ENCODE measurements around the gene KRTAP4-1. TPM values are rescaled to one million over a fixed set of nuclear protein-coding genes. Genes with fewer than 3 reads are reported as not detected.

Gene KRTAP4-1
- total RNA-seq, 4 donors from 2014 or later, result not detected

DNA sequence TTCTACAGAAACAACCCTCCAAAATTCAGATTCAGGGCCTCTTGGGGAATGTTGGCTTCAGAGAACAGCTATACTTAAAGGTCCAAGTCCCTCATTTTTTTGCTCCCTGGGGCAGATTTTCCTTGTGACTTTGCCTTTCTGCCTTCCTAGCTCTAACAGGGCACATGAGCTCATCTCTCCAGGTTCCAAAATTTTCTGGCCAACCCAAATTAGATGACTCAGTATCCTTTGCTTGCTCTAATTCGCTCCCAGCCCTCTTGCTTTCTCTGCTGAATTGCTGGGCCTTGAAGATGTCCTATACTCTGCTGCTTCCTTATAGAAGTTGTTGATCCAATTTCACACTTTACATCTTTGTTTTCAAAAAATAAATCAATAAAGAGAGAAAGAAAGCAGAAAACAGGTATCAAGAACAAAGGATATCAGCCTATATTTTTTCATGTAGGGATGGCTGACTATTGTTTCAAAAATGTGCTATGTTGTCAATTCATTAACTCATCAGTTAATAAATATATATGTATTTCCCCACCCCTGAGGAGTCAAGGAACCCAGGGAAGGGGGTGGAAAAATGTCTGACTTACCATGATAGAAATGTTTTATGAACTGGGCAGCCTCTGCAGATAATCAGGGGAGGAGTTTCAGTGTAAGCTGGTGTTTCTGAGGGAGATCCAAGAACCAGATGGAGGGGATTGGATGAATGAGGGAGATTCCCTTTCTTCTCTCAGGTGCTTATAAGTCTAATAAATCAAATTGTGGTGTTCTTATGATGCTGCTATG lies 5.7 kb downstream of the KRTAP4-1 start:
- no peaks in the 10 kb centered on the region for H3K36me3 ChIP-seq
- H3K4me3 ChIP-seq (replicated peaks in 1 of 3), result no peak overlapping the region
- intact Hi-C loops (cut with DNase I), result no loop called here
- no peak overlapping the region for H3K27ac ChIP-seq
- 80 to 85% methylated on average over 1 of the region's 1 CpG for whole genome bisulfite sequencing, 2 donors
- no peaks in the 10 kb centered on the region for H3K27me3 ChIP-seq
- TF ChIP-seq, protein P1, sequence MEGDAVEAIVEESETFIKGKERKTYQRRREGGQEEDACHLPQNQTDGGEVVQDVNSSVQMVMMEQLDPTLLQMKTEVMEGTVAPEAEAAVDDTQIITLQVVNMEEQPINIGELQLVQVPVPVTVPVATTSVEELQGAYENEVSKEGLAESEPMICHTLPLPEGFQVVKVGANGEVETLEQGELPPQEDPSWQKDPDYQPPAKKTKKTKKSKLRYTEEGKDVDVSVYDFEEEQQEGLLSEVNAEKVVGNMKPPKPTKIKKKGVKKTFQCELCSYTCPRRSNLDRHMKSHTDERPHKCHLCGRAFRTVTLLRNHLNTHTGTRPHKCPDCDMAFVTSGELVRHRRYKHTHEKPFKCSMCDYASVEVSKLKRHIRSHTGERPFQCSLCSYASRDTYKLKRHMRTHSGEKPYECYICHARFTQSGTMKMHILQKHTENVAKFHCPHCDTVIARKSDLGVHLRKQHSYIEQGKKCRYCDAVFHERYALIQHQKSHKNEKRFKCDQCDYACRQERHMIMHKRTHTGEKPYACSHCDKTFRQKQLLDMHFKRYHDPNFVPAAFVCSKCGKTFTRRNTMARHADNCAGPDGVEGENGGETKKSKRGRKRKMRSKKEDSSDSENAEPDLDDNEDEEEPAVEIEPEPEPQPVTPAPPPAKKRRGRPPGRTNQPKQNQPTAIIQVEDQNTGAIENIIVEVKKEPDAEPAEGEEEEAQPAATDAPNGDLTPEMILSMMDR (IDR thresholded peaks at IDR 0.05), result no peak
- no peak for TF ChIP-seq POLR2A (IDR thresholded peaks at IDR 0.05)
- no peak for DNase-seq
- H3K9me3 ChIP-seq, result no peaks in the 10 kb centered on the region
- H3K4me1 ChIP-seq, result no peaks in the 10 kb centered on the region

DNA sequence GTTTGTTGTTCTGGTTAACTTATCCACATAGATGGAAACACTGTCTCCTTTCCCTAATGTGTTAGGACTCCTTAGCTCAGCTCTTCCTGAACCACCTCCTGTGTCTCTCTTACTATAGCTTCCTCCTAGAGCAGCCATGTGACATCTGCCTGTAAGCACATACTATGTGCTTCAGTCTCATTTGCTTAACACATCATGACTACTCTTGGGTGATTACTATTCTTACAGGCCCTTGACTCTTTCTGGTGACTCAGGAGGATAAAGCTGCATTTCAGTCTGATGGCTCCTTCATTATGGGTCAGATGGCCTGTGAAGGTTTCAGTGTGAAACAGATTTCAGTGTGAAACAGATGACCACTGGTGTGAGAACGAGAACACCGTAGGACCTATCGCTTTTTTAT lies 6.4 kb downstream of the KRTAP4-1 start:
- DNase-seq, result no peak
- Histone ChIP-seq H3K4me3 (replicated peaks in 1 of 3) (no peak overlapping the region), H3K36me3 (no peaks in the 10 kb centered on the region), H3K4me1 (no peaks in the 10 kb centered on the region), H3K27me3 (no peaks in the 10 kb centered on the region), H3K9me3 (no peaks in the 10 kb centered on the region), H3K27ac (no peak overlapping the region)
- intact Hi-C loops (cut with DNase I), result no loop called here
- 91 to 92% methylated on average over 3 of the region's 3 CpGs for WGBS, 2 donors
- TF ChIP-seq, protein P1 (IDR thresholded peaks at IDR 0.05), result no peak
- no peak for TF ChIP-seq POLR2A (IDR thresholded peaks at IDR 0.05)

DNA sequence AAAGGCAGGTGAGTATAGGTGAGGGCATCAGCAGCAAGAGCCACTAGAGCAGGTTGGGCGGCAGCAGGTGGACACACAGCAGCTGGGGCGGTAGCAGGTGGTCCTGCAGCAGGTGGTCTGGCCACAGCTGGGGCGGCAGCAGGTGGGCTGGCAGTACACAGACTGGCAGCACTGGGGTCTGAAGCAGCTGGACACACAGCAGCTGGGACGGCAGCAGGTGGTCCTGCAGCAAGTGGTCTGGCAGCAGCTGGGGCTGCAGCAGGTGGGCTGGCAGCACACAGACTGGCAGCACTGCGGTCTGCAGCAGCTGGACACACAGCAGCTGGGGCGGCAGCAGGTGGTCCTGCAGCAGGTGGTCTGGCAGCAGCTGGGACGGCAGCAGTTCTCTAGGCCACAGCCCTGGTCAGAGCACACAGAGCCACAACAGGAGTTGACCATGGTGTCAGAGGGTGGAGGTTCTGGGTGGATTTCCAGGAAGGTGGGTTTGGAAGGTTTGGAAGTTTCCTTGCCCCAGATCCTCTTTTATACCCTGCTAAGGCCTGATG lies 6.9 kb downstream of the KRTAP4-1 start, which contains the start of gene KRTAP4-2:
TSS of gene KRTAP4-2 (minus strand) at position 495 of the 545 bp plus-strand sequence. CDS start at position 438, 57 bp downstream.
- no peak for DNase-seq
- Histone ChIP-seq H3K27ac (no peak within 1 kb of the TSS), H3K4me3 (replicated peaks in 1 of 3) (no peak within 1 kb of the TSS), H3K36me3 (no peaks in the 10 kb centered on the region), H3K9me3 (no peaks in the 10 kb centered on the region), H3K4me1 (no peaks in the 10 kb centered on the region), H3K27me3 (no peaks in the 10 kb centered on the region)
- intact Hi-C loops (cut with DNase I), result no loop called here
- TF ChIP-seq, protein P1 (IDR thresholded peaks at IDR 0.05), result no peak
- TF ChIP-seq POLR2A (IDR thresholded peaks at IDR 0.05), result no peak
- WGBS, 2 donors, result 93 to 100% methylated on average over 3 to 7 of the region's 7 CpGs

DNA sequence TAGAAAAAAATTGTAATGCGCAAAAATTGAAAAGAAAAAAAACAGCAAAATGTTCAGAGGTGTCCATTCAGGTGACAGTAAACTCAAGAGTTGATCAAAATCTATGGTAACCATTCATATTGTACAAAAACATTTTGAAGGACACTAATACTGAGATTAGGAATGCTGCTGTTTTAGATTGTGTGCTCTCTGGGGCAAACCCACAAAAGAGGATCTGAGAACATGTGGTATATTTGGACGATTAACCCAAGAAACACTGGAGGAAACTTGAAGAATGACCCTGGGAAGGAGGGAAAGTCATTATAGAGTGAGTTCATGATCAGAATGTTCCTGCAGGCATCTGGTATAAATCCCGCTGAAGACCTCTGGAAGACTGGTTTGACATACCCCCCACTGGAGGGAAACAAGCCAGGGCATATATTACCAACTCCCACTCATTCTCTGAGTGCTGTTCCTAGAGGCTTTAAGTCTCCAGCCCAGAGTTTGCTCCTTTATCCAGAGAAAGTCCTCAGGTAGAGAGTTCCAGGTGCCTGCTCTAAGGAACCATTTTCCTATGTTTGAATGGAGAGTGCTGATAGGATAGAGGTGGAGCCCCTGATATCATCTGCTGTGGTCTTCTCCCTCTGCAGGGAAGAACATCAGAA lies 7.8 kb downstream of the KRTAP4-1 start:
- H3K27me3 ChIP-seq, result no peaks in the 10 kb centered on the region
- no peaks in the 10 kb centered on the region for H3K4me1 ChIP-seq
- no peak overlapping the region for H3K27ac ChIP-seq
- H3K4me3 ChIP-seq (replicated peaks in 1 of 3), result no peak overlapping the region
- no peaks in the 10 kb centered on the region for H3K36me3 ChIP-seq
- intact Hi-C loops (cut with DNase I), result no loop called here
- no peaks in the 10 kb centered on the region for H3K9me3 ChIP-seq
- 78 to 85% methylated on average over 3 of the region's 3 CpGs for WGBS, 2 donors
- TF ChIP-seq, protein P1 (IDR thresholded peaks at IDR 0.05), result no peak
- TF ChIP-seq POLR2A (IDR thresholded peaks at IDR 0.05), result no peak
- no peak for DNase-seq

DNA sequence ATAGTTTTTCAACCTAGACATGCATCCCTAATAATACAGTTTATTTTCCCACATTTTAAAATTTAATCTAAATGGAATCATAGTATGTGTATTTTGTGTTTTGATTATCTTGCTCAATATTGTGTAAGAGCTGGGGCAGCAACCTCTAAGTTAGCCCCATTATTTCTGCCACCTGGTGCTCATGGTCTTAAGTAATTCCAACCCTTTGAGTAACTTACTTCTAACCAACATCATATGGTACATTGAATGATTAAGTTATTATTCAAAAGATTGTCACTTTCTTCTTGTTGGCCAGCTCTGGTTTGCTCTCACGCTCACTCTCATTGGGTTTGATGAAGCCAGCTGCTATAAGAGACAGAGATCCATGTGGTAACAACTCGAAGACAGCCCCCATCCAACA lies 12.8 kb downstream of the KRTAP4-1 start:
- Histone ChIP-seq H3K27me3 (no peaks in the 10 kb centered on the region), H3K4me1 (no peaks in the 10 kb centered on the region), H3K4me3 (replicated peaks in 1 of 3) (no peak overlapping the region), H3K9me3 (no peaks in the 10 kb centered on the region), H3K27ac (no peak overlapping the region), H3K36me3 (no peaks in the 10 kb centered on the region)
- TF ChIP-seq POLR2A (IDR thresholded peaks at IDR 0.05), result no peak
- TF ChIP-seq, protein P1 (IDR thresholded peaks at IDR 0.05), result no peak
- DNase-seq, result no peak
- intact Hi-C loops (cut with DNase I), result no loop called here
- WGBS, 2 donors, result 75 to 85% methylated on average over 2 of the region's 2 CpGs
